IPS-NIHi11 (cell line): ENCODE results near the gene PLAAT5.
A peak's percentile ranks its signal among the peaks of the same experiment; 100 is the strongest.
"Not testable (repeated sequence)": the region's sequence is repeated elsewhere in the genome, so short reads cannot be mapped to it uniquely, and the experiment has no call there.

Source experiments
- DNase-seq: peaks from one replicate; pipeline ENCODE4 v3.0.0; 2012; ENCODE audit warnings: mixed read lengths, low spot score

The PLAAT5 gene

GRCh38 chr11:63480039-63480438 lies 10.9 kb downstream of the PLAAT5 start:
- DNase-seq, result no peak

- DNase-seq, result peak; percentile 83
These were observed 12.1 kb downstream of the PLAAT5 start for GRCh38 chr11:63478896-63479295.

- no peak for DNase-seq
These were observed 14.3 kb downstream of the PLAAT5 start for GRCh38 chr11:63476618-63477017.

GRCh38 chr11:63472372-63472771 lies 18.6 kb downstream of the PLAAT5 start:
- DNase-seq, result no peak

- no peak for DNase-seq
These were observed 20.7 kb downstream of the PLAAT5 start for GRCh38 chr11:63470311-63470710.

- no peak for DNase-seq
These were observed 28.8 kb downstream of the PLAAT5 start for GRCh38 chr11:63462137-63462536.

- DNase-seq, result no peak
These were observed 31.4 kb downstream of the PLAAT5 start for GRCh38 chr11:63459586-63459985.

- peak; percentile 33 for DNase-seq
These were observed 42.3 kb downstream of the PLAAT5 start for GRCh38 chr11:63448646-63449045.

GRCh38 chr11:63445720-63446119 lies 45.2 kb downstream of the PLAAT5 start:
- no peak for DNase-seq

GRCh38 chr11:63445118-63445517 lies 45.8 kb downstream of the PLAAT5 start:
- no peak for DNase-seq

- no peak for DNase-seq
These were observed 46.8 kb downstream of the PLAAT5 start for GRCh38 chr11:63444160-63444559.

- no peak for DNase-seq
These were observed 47.3 kb downstream of the PLAAT5 start for GRCh38 chr11:63443714-63444113.

- not testable (repeated sequence) for DNase-seq
These were observed 55.1 kb downstream of the PLAAT5 start for GRCh38 chr11:63435831-63436230.

- DNase-seq, result not testable (repeated sequence)
These were observed 55.6 kb downstream of the PLAAT5 start for GRCh38 chr11:63435351-63435750.

GRCh38 chr11:63430731-63431130 lies 60.2 kb downstream of the PLAAT5 start:
- not testable (repeated sequence) for DNase-seq

GRCh38 chr11:63427971-63428508 lies 62.9 kb downstream of the PLAAT5 start:
- DNase-seq, result peak; percentile 10

- no peak for DNase-seq
These were observed 73.7 kb downstream of the PLAAT5 start for GRCh38 chr11:63417174-63417852.
